Activated T-cell treated with anti-CD3 and anti-CD28 coated beads, Interleukin-2, amount 50 U/mL, for 48 hours (primary cell): ENCODE data around the gene FOXA3.
"Not testable (repeated sequence)": the region's sequence is repeated elsewhere in the genome, so short reads cannot be mapped to it uniquely, and the experiment has no call there.

Experiments used
- DNase-seq, 2 experiments: peaks; one replicate each; pipeline ENCODE4 v3.0.0-alpha.2; 2020

The FOXA3 gene

GRCh38 chr19:45895983-45896599, 32.0 kb downstream of the FOXA3 start:
- DNase-seq = not testable (repeated sequence)

GRCh38 chr19:45897261-45897812, 33.2 kb downstream of the FOXA3 start:
- no peak for DNase-seq

- no peak for DNase-seq
Measured at GRCh38 chr19:45899253-45899652, 35.1 kb downstream of the FOXA3 start.

GRCh38 chr19:45899919-45900589, 35.9 kb downstream of the FOXA3 start:
- DNase-seq = no peak

GRCh38 chr19:45900738-45901431, 36.8 kb downstream of the FOXA3 start:
- no peak for DNase-seq

- peak; percentile 49 to 59 for DNase-seq
Measured at GRCh38 chr19:45901432-45901911, 37.3 kb downstream of the FOXA3 start.

GRCh38 chr19:45901912-45902650, 38.0 kb downstream of the FOXA3 start, which contains the start of gene MYPOP:
Gene MYPOP, minus strand, starts transcription at chr19:45902613. Its CDS starts 840 bp downstream, at chr19:45901773.
- peak in 1 of 2 experiments; percentile 48 for DNase-seq

- peak; percentile 99 to 100 for DNase-seq
Measured at GRCh38 chr19:45902651-45903625, 38.8 kb downstream of the FOXA3 start.

- no peak for DNase-seq
Measured at GRCh38 chr19:45905011-45905410, 40.9 kb downstream of the FOXA3 start.

- DNase-seq = no peak
Measured at GRCh38 chr19:45906221-45906620, 42.1 kb downstream of the FOXA3 start.

GRCh38 chr19:45908956-45909355, 44.8 kb downstream of the FOXA3 start:
- DNase-seq = no peak

- no peak for DNase-seq
Measured at GRCh38 chr19:45911291-45911690, 47.2 kb downstream of the FOXA3 start.

GRCh38 chr19:45913874-45914830, 50.0 kb downstream of the FOXA3 start, which contains the start of gene NANOS2:
Gene NANOS2, minus strand, starts transcription at chr19:45914778. Its CDS starts 85 bp downstream, at chr19:45914693.
- DNase-seq = no peak

GRCh38 chr19:45917421-45918091, 53.4 kb downstream of the FOXA3 start:
- no peak for DNase-seq

- DNase-seq = no peak
Measured at GRCh38 chr19:45918721-45919120, 54.6 kb downstream of the FOXA3 start.

- no peak for DNase-seq
Measured at GRCh38 chr19:45919678-45920077, 55.6 kb downstream of the FOXA3 start.

- no peak for DNase-seq
Measured at GRCh38 chr19:45920458-45920857, 56.3 kb downstream of the FOXA3 start.

- DNase-seq = peak in 1 of 2 experiments; percentile 30
Measured at GRCh38 chr19:45922281-45922680, 58.2 kb downstream of the FOXA3 start.
